Measurements from ENCODE around the gene CLEC16A. TPM values are rescaled to one million over a fixed set of nuclear protein-coding genes. Genes with fewer than 3 reads are reported as not detected.

Gene CLEC16A
- total and polyA plus RNA-seq, 2 donors (not counting 1 experiment from before 2014, with no cell fraction given) = 21.9 to 79.5 TPM

DNA sequence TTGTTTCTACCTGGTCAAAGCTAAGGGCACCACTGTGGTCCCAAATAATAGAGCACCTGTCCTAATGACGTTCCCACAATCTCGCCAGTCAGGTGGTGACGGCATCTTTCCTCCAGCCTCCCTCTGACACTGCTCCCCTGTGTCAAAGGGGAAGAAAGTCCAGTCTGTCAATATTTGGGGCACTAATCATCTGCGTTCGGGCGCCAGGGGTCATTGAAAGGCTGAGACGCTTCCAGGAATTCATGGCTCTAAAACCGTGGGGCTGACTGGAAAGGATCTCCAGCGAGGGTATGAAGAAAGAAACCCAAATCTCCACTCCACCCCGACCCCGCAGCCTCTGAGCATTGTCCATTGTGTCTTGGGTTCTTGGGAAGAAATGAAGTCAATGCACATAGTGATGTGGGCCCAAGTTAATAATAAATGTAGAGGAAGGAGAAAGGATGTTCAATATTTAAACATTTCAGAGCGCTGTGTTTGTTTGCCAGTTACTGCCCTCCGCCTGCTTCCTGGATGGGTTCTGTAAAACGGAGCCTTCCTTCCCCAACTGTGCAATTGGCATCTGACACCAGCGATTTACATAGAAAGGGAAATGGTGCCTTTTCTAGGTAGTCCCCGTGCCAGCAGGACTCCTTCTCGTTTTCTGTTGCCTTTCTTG is 208.4 kb downstream of the CLEC16A start:
- no peak overlapping the region for H3K27ac Mint-ChIP-seq
- ChIA-PET POLR2A (no interaction called here), CTCF (no interaction called here)
- H3K27me3 Mint-ChIP-seq = no peaks in the 10 kb centered on the region
- H2AFZ ChIP-seq (ENCODE audit: insufficient read depth, low read depth, low read length, poor library complexity, severe bottlenecking) = no peak overlapping the region
- H3K36me3 ChIP-seq (replicated peaks in 1 of 2; ENCODE audit: control extremely low read depth in 1 of 2, control insufficient read depth in 1 of 2, extremely low read depth in 1 of 2, insufficient read depth in 2 of 2, low read length in 1 of 2) = peaks cover 3 to 4% of the 10 kb centered on the region in 2 experiments
- H3K9me3 ChIP-seq (ENCODE audit: control extremely low read depth in 1 of 3, control insufficient read depth in 2 of 3, insufficient read depth in 1 of 3, low read length in 2 of 3) = no peaks in the 10 kb centered on the region
- WGBS (ENCODE audit: insufficient coverage) = 71% methylated on average over 11 of the region's 17 CpGs
- H3K4me3 ChIP-seq (ENCODE audit: control extremely low read depth in 1 of 5, extremely low read depth in 1 of 5, insufficient read depth in 1 of 5, low read depth in 2 of 5, low read length in 4 of 5) = no peak overlapping the region
- H3K27me3 ChIP-seq (replicated peaks in 1 of 4; ENCODE audit: control extremely low read depth in 1 of 4, control insufficient read depth in 3 of 4, insufficient read depth in 4 of 4, low read length in 3 of 4) = no peaks in the 10 kb centered on the region
- H3K4me3 Mint-ChIP-seq = no peak overlapping the region
- no peak for ATAC-seq (ENCODE audit: low read depth)
- H3K79me2 ChIP-seq (ENCODE audit: control insufficient read depth, insufficient read depth, low read length) = no peaks in the 10 kb centered on the region
- no peak overlapping the region for H3K4me2 ChIP-seq (replicated peaks; ENCODE audit: low read depth, low read length, poor library complexity, severe bottlenecking)
- DNase-seq = no peak
- H3K4me1 ChIP-seq (ENCODE audit: control insufficient read depth in 2 of 2, insufficient read depth in 2 of 2, low read length in 2 of 2) = peaks cover 5 to 9% of the 10 kb centered on the region in 2 donors
- H3K27ac ChIP-seq (ENCODE audit: low read length in 2 of 2) = no peak overlapping the region
- H3K4me1 Mint-ChIP-seq = peaks cover 22% of the 10 kb centered on the region
- no peaks in the 10 kb centered on the region for H3K9me3 Mint-ChIP-seq (ENCODE audit: insufficient read depth)
- TF ChIP-seq EZH2 (IDR thresholded peaks at IDR 0.05; ENCODE audit: borderline replicate concordance, insufficient read depth, low read depth, low read length, poor library complexity, severe bottlenecking) = no peak
- TF ChIP-seq, protein P1, sequence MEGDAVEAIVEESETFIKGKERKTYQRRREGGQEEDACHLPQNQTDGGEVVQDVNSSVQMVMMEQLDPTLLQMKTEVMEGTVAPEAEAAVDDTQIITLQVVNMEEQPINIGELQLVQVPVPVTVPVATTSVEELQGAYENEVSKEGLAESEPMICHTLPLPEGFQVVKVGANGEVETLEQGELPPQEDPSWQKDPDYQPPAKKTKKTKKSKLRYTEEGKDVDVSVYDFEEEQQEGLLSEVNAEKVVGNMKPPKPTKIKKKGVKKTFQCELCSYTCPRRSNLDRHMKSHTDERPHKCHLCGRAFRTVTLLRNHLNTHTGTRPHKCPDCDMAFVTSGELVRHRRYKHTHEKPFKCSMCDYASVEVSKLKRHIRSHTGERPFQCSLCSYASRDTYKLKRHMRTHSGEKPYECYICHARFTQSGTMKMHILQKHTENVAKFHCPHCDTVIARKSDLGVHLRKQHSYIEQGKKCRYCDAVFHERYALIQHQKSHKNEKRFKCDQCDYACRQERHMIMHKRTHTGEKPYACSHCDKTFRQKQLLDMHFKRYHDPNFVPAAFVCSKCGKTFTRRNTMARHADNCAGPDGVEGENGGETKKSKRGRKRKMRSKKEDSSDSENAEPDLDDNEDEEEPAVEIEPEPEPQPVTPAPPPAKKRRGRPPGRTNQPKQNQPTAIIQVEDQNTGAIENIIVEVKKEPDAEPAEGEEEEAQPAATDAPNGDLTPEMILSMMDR (IDR thresholded peaks at IDR 0.05) = no peak
- intact Hi-C loops (cut with micrococcal nuclease) = no loop called here
- H4K20me1 ChIP-seq (ENCODE audit: control insufficient read depth, insufficient read depth, low read length, poor library complexity, severe bottlenecking) = no peaks in the 10 kb centered on the region
- H3K9ac ChIP-seq (ENCODE audit: low read length) = no peak overlapping the region

DNA sequence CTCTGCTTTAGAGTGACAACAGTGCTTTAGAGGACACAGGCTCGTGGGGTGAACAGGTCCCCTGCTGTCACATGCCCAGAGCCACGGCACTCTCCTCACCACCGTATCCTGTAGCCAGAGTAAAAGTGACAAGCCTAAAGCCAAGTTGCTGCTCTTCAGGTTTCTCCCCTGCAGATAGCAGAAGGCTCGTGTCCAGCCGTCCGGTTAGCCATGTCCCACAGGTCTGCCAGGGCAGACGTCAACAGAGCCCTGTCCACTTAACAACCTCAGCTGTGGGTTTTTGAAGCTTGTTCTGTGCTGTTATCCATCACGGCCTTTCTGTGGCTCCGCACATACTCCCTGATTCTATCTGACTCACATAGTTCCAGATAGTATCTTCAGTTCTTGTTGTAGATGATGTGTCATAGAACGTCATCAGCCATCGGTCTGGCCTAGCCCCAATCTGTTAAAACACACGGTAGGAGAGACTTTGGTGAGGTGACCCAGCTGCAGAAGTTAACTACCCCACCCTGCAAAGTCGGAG is 211.0 kb downstream of the CLEC16A start:
- ChIA-PET POLR2A (no interaction called here), CTCF (no interaction called here)
- H3K4me2 ChIP-seq (replicated peaks; ENCODE audit: low read depth, low read length, poor library complexity, severe bottlenecking) = no peak overlapping the region
- no peak overlapping the region for H3K9ac ChIP-seq (ENCODE audit: low read length)
- DNase-seq (no peak), ATAC-seq (ENCODE audit: low read depth) (no peak)
- peaks cover 0 to 5% (median 0%) of the 10 kb centered on the region in 3 donors for H3K9me3 ChIP-seq (ENCODE audit: control extremely low read depth in 1 of 3, control insufficient read depth in 2 of 3, insufficient read depth in 1 of 3, low read length in 2 of 3)
- H2AFZ ChIP-seq (ENCODE audit: insufficient read depth, low read depth, low read length, poor library complexity, severe bottlenecking) = no peak overlapping the region
- Mint-ChIP-seq H3K4me1 (peaks cover 24% of the 10 kb centered on the region), H3K27ac (no peak overlapping the region), H3K4me3 (no peak overlapping the region), H3K9me3 (ENCODE audit: insufficient read depth) (no peaks in the 10 kb centered on the region), H3K27me3 (no peaks in the 10 kb centered on the region)
- peaks cover 4% of the 10 kb centered on the region for H3K79me2 ChIP-seq (ENCODE audit: control insufficient read depth, insufficient read depth, low read length)
- H3K27ac ChIP-seq (ENCODE audit: low read length in 2 of 2) = no peak overlapping the region
- intact Hi-C loops (cut with micrococcal nuclease) = no loop called here
- 98% methylated on average over 7 of the region's 13 CpGs for WGBS (ENCODE audit: insufficient coverage)
- no peaks in the 10 kb centered on the region for H4K20me1 ChIP-seq (ENCODE audit: control insufficient read depth, insufficient read depth, low read length, poor library complexity, severe bottlenecking)
- H3K36me3 ChIP-seq (replicated peaks in 1 of 2; ENCODE audit: control extremely low read depth in 1 of 2, control insufficient read depth in 1 of 2, extremely low read depth in 1 of 2, insufficient read depth in 2 of 2, low read length in 1 of 2) = peaks cover 3 to 4% of the 10 kb centered on the region in 2 experiments
- no peaks in the 10 kb centered on the region for H3K27me3 ChIP-seq (replicated peaks in 1 of 4; ENCODE audit: control extremely low read depth in 1 of 4, control insufficient read depth in 3 of 4, insufficient read depth in 4 of 4, low read length in 3 of 4)
- H3K4me3 ChIP-seq (ENCODE audit: control extremely low read depth in 1 of 5, extremely low read depth in 1 of 5, insufficient read depth in 1 of 5, low read depth in 2 of 5, low read length in 4 of 5) = no peak overlapping the region
- no peak for TF ChIP-seq EZH2 (IDR thresholded peaks at IDR 0.05; ENCODE audit: borderline replicate concordance, insufficient read depth, low read depth, low read length, poor library complexity, severe bottlenecking)
- TF ChIP-seq, protein P1 (IDR thresholded peaks at IDR 0.05) = no peak
- peaks cover 5 to 9% of the 10 kb centered on the region in 2 donors for H3K4me1 ChIP-seq (ENCODE audit: control insufficient read depth in 2 of 2, insufficient read depth in 2 of 2, low read length in 2 of 2)
